H9 (cell line): ENCODE results near the gene SLC6A2. TPM values are rescaled to one million over a fixed set of nuclear protein-coding genes. Genes with fewer than 3 reads are reported as not detected.

ENCODE experiments used
- DNase-seq: peaks from one replicate; pipeline ENCODE4 v3.0.0-alpha.2; 2017
- H2AFZ ChIP-seq: one replicate; pipeline ENCODE4 v1.6.1; 2013; ENCODE audit warnings: mild to moderate bottlenecking, low read length, control low read depth, moderate library complexity
- H2AK5ac ChIP-seq: 2 replicates; pipeline ENCODE4 v1.6.1; 2013; ENCODE audit warnings: low read length, control low read depth, mixed read lengths; ENCODE audit not compliant: insufficient read length
- H2BK120ac ChIP-seq: one replicate; pipeline ENCODE4 v1.6.1; 2013; ENCODE audit warnings: low read depth, mild to moderate bottlenecking, low read length, control low read depth, inconsistent platforms; ENCODE audit not compliant: poor library complexity, severe bottlenecking
- H2BK12ac ChIP-seq: 2 replicates; pipeline ENCODE4 v1.6.1; 2013; ENCODE audit warnings: low read length, control low read depth, mixed read lengths, low read depth; ENCODE audit not compliant: insufficient read length
- H2BK15ac ChIP-seq: 2 replicates; pipeline ENCODE4 v1.6.1; 2013; ENCODE audit warnings: low read depth, low read length, control low read depth
- H2BK20ac ChIP-seq: one replicate; pipeline ENCODE4 v1.6.1; 2013; ENCODE audit warnings: low read depth, mild to moderate bottlenecking, low read length, control low read depth, inconsistent platforms; ENCODE audit not compliant: poor library complexity, severe bottlenecking
- H2BK5ac ChIP-seq: 2 replicates; pipeline ENCODE4 v1.6.1; 2013; ENCODE audit warnings: low read length, control low read depth, mixed read lengths; ENCODE audit not compliant: insufficient read length
- H3K14ac ChIP-seq: 2 replicates; pipeline ENCODE4 v1.6.1; 2013; ENCODE audit warnings: low read length, control low read depth; ENCODE audit not compliant: insufficient read depth
- H3K18ac ChIP-seq: 2 replicates; pipeline ENCODE4 v1.6.1; 2013; ENCODE audit warnings: low read depth, mild to moderate bottlenecking, mixed read lengths, low read length, control low read depth; ENCODE audit not compliant: insufficient read length
- H3K23ac ChIP-seq: 2 replicates; pipeline ENCODE4 v1.6.1; 2013; ENCODE audit warnings: low read length, control low read depth, mixed read lengths, low read depth; ENCODE audit not compliant: insufficient read length
- H3K23me2 ChIP-seq: 2 replicates; pipeline ENCODE4 v1.6.1; 2013; ENCODE audit warnings: low read depth, mild to moderate bottlenecking, mixed read lengths, low read length, control low read depth; ENCODE audit not compliant: insufficient read length, poor library complexity, severe bottlenecking
- H3K27ac ChIP-seq: 2 replicates; pipeline ENCODE4 v1.5.1; 2013; ENCODE audit warnings: low read length, control low read depth, mixed read lengths, low read depth; ENCODE audit not compliant: insufficient read length
- H3K27me3 ChIP-seq: 2 replicates; pipeline ENCODE4 v1.6.1; 2013; ENCODE audit warnings: low read length, control low read depth, inconsistent platforms; ENCODE audit not compliant: insufficient read depth
- H3K4ac ChIP-seq: 2 replicates; pipeline ENCODE4 v1.6.1; 2013; ENCODE audit warnings: low read depth, mild to moderate bottlenecking, control low read depth, inconsistent platforms, low read length, moderate library complexity
- H3K4me1 ChIP-seq: 2 replicates; pipeline ENCODE4 v1.6.1; 2013; ENCODE audit warnings: low read length, control low read depth, inconsistent platforms; ENCODE audit not compliant: insufficient read depth
- H3K4me2 ChIP-seq: 2 replicates; pipeline ENCODE4 v1.6.1; 2013; ENCODE audit warnings: low read length, control low read depth, mixed read lengths; ENCODE audit not compliant: insufficient read length, insufficient read depth
- H3K56ac ChIP-seq: 2 replicates; pipeline ENCODE4 v1.6.1; 2013; ENCODE audit warnings: low read depth, mild to moderate bottlenecking, mixed read lengths, low read length, control low read depth; ENCODE audit not compliant: insufficient read length
- H3K79me1 ChIP-seq: 2 replicates; pipeline ENCODE4 v1.6.1; 2013; ENCODE audit warnings: low read depth, mild to moderate bottlenecking, moderate library complexity, low read length, control low read depth, inconsistent platforms; ENCODE audit not compliant: insufficient read depth, poor library complexity, severe bottlenecking
- H3K79me2 ChIP-seq: 2 replicates; pipeline ENCODE4 v1.6.1; 2013; ENCODE audit warnings: low read length, control low read depth, inconsistent platforms; ENCODE audit not compliant: insufficient read depth
- H3K9ac ChIP-seq: 2 replicates; pipeline ENCODE4 v1.6.1; 2013; ENCODE audit warnings: low read length, control low read depth, mixed read lengths; ENCODE audit not compliant: insufficient read length; ENCODE audit errors: extremely low read depth
- H3K9me3 ChIP-seq: one replicate; pipeline ENCODE4 v1.6.1; 2013; ENCODE audit warnings: low read depth, low read length, inconsistent platforms; ENCODE audit not compliant: control insufficient read depth
- H3T11ph ChIP-seq: one replicate; pipeline ENCODE4 v1.6.1; 2013; ENCODE audit warnings: mild to moderate bottlenecking, low read length, control low read depth, inconsistent platforms
- H4K20me1 ChIP-seq: one replicate; pipeline ENCODE4 v1.6.1; 2013; ENCODE audit not compliant: control insufficient read depth, insufficient read length, insufficient read depth
- H4K5ac ChIP-seq: 2 replicates; pipeline ENCODE4 v1.6.1; 2013; ENCODE audit warnings: low read depth, mild to moderate bottlenecking, mixed read lengths, low read length, control low read depth; ENCODE audit not compliant: insufficient read length
- H4K8ac ChIP-seq: replicated peaks from 2 replicates; pipeline ENCODE4 v1.6.1; 2013; ENCODE audit warnings: low read length, control low read depth, mixed read lengths, low read depth; ENCODE audit not compliant: insufficient read length
- H4K91ac ChIP-seq: 2 replicates; pipeline ENCODE4 v1.6.1; 2013; ENCODE audit warnings: low read depth, mild to moderate bottlenecking, moderate library complexity, mixed read lengths, low read length, control low read depth; ENCODE audit not compliant: insufficient read length
- H3K27ac Mint-ChIP-seq, 3 experiments: 2 replicates in 2 of 3; 3 replicates in 1 of 3; pipeline ENCODE4 v1.8.0; 2020 to 2021; ENCODE audit warnings: mixed read lengths in 3 of 3, mild to moderate bottlenecking in 1 of 3, moderate library complexity in 1 of 3
- H3K27me3 Mint-ChIP-seq: 2 replicates; pipeline ENCODE4 v1.8.0; 2021; ENCODE audit warnings: low read depth, mild to moderate bottlenecking, moderate library complexity, mixed read lengths
- H3K36me3 Mint-ChIP-seq, 3 experiments: 2 replicates in 2 of 3; 3 replicates in 1 of 3; pipeline ENCODE4 v1.8.0; 2020 to 2021; ENCODE audit warnings: low read depth in 3 of 3, mixed read lengths in 3 of 3; ENCODE audit not compliant: insufficient read depth in 1 of 3
- H3K4me1 Mint-ChIP-seq, 2 experiments: 2 replicates each; pipeline ENCODE4 v1.8.0; 2020; ENCODE audit warnings: mixed read lengths in 2 of 2
- H3K4me3 Mint-ChIP-seq, 2 experiments: 2 replicates in 1 of 2; 3 replicates in 1 of 2; pipeline ENCODE4 v1.8.0; 2020 to 2021; ENCODE audit warnings: mild to moderate bottlenecking in 2 of 2, mixed read lengths in 2 of 2, moderate library complexity in 1 of 2
- H3K9me3 Mint-ChIP-seq, 2 experiments: 2 replicates in 1 of 2; 3 replicates in 1 of 2; pipeline ENCODE4 v1.8.0; 2020; ENCODE audit warnings: mild to moderate bottlenecking in 2 of 2, mixed read lengths in 2 of 2, moderate library complexity in 1 of 2
- WGBS: extraction: QIAGEN DNeasy Blood & Tissue Kit; methylation state at CpG from one replicate; pipeline ENCODE4 v1.1.7; 2013; ENCODE audit warnings: missing lambda C conversion rate, low lambda C conversion rate, mixed read lengths; ENCODE audit not compliant: insufficient read length; ENCODE audit errors: extremely low coverage; 5-methylcytosine and 5-hydroxymethylcytosine counted together
- total RNA-seq: library from RNA; stranded (reverse); gene quantifications from 2 replicates; pipeline ENCODE4 v1.2.1, GENCODE V29; 2021
- TF ChIP-seq, protein P1 (sequence below): fragments of 200-600 bp; sonication (generic); conservative IDR thresholded peaks from 3 replicates; pipeline ENCODE4 v1.8.0; 2021; ENCODE audit warnings: antibody characterized with exemption, mild to moderate bottlenecking

SLC6A2 gene
- total RNA-seq, 1 experiment from 2014 or later = 0.24 TPM

DNA sequence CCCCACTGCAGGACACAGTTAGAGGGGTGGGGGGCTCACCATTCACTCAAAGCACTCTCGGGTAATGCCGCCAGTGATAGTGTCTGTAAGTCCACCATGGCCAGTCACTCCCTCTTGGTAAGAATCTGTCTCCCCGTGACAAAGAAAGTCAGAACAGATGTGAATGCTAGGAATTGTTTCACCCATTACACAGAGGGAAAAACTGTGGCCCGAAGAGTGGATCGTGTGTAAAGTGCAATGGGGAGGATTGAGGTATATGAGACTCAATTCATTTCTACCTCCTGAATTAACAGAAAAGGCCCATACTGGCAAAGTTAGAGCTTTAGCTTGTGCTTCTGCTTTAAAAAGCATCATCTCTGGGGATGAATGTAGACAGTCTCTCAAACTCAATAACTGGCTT is 17.5 kb upstream of the SLC6A2 start:
- no peak overlapping the region for H3K4me2 ChIP-seq
- no peaks in the 10 kb centered on the region for H4K20me1 ChIP-seq
- Mint-ChIP-seq H3K4me1 (peaks cover 14% of the 10 kb centered on the region in 2 experiments), H3K27ac (no peak overlapping the region), H3K4me3 (no peak overlapping the region), H3K36me3 (no peaks in the 10 kb centered on the region; a peak in 1 of 7 replicates), H3K9me3 (peaks cover 0 to 5% of the 10 kb centered on the region in 2 experiments; a peak in 2 of 5 replicates), H3K27me3 (peaks cover 5% of the 10 kb centered on the region)
- no peaks in the 10 kb centered on the region for H3K27me3 ChIP-seq
- H2BK5ac ChIP-seq = no peak overlapping the region
- H3K79me2 ChIP-seq = no peaks in the 10 kb centered on the region
- H2BK20ac ChIP-seq = no peak overlapping the region
- no peak for DNase-seq
- no peak overlapping the region for H4K5ac ChIP-seq
- H3K9ac ChIP-seq = no peak overlapping the region
- H4K8ac ChIP-seq = no peak overlapping the region
- no CpG with 5 or more reads among the region's 5 CpGs for WGBS
- no peak overlapping the region for H3K14ac ChIP-seq
- H2AFZ ChIP-seq = no peak overlapping the region
- H3T11ph ChIP-seq = no peak overlapping the region
- no peaks in the 10 kb centered on the region for H3K9me3 ChIP-seq
- no peak overlapping the region for H2BK120ac ChIP-seq
- H3K56ac ChIP-seq = no peak overlapping the region
- no peaks in the 10 kb centered on the region for H3K4me1 ChIP-seq
- no peak overlapping the region for H3K18ac ChIP-seq
- H3K27ac ChIP-seq = no peak overlapping the region
- H4K91ac ChIP-seq = no peak overlapping the region
- TF ChIP-seq, protein P1, sequence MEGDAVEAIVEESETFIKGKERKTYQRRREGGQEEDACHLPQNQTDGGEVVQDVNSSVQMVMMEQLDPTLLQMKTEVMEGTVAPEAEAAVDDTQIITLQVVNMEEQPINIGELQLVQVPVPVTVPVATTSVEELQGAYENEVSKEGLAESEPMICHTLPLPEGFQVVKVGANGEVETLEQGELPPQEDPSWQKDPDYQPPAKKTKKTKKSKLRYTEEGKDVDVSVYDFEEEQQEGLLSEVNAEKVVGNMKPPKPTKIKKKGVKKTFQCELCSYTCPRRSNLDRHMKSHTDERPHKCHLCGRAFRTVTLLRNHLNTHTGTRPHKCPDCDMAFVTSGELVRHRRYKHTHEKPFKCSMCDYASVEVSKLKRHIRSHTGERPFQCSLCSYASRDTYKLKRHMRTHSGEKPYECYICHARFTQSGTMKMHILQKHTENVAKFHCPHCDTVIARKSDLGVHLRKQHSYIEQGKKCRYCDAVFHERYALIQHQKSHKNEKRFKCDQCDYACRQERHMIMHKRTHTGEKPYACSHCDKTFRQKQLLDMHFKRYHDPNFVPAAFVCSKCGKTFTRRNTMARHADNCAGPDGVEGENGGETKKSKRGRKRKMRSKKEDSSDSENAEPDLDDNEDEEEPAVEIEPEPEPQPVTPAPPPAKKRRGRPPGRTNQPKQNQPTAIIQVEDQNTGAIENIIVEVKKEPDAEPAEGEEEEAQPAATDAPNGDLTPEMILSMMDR = no peak
- peaks cover 2% of the 10 kb centered on the region for H3K23me2 ChIP-seq
- no peaks in the 10 kb centered on the region for H3K79me1 ChIP-seq
- H3K23ac ChIP-seq = no peak overlapping the region
- no peak overlapping the region for H2BK15ac ChIP-seq
- no peak overlapping the region for H3K4ac ChIP-seq
- H2AK5ac ChIP-seq = no peak overlapping the region
- no peak overlapping the region for H2BK12ac ChIP-seq
